Body of pancreas (tissue), 4 donors: ENCODE results near the gene SOBP. TPM values are rescaled to one million over a fixed set of nuclear protein-coding genes. Genes with fewer than 3 reads are reported as not detected.

ENCODE experiments used
- ATAC-seq: fragments of 150-250 bp; one replicate; pipeline ENCODE4 v1.9.1; 2016
- DNase-seq, 4 donors: peaks; one replicate each; pipeline ENCODE4 v3.0.0-alpha.2; 2019
- H3K27ac ChIP-seq, 4 donors: fragments of 200-600 bp; sonication (generic); 1 replicate in 3 of 4; 2 replicates in 1 of 4; pipeline versions ENCODE4 v1.5.1 to v1.6.1; 2016 to 2019; ENCODE audit warnings: mild to moderate bottlenecking in 1 of 4, mixed read lengths in 1 of 4, moderate library complexity in 1 of 4
- H3K27me3 ChIP-seq, 2 donors: fragments of 200-600 bp; sonication (generic); one replicate each; pipeline ENCODE4 v1.6.0; 2016; ENCODE audit warnings: mild to moderate bottlenecking in 1 of 2
- H3K36me3 ChIP-seq, 2 donors: fragments of 200-600 bp; sonication (generic); replicated peaks in 1 of 2; 2 replicates each; pipeline ENCODE4 v1.5.1; 2016; ENCODE audit warnings: low read depth in 2 of 2; ENCODE audit not compliant: insufficient read depth in 1 of 2
- H3K4me1 ChIP-seq: fragments of 200-600 bp; sonication (generic); one replicate; pipeline ENCODE4 v1.6.0; 2016
- H3K4me3 ChIP-seq, 2 donors: fragments of 200-600 bp; sonication (generic); 1 replicate in 1 of 2; 2 replicates in 1 of 2; pipeline ENCODE4 v1.5.1; 2016 to 2019
- H3K9me3 ChIP-seq, 3 donors: fragments of 200-600 bp; sonication (generic); 1 replicate in 2 of 3; 2 replicates in 1 of 3; pipeline ENCODE4 v1.5.1; 2016
- CTCF ChIP-seq, 7 experiments: fragments of 450-650 bp in 4 of 7; fragments of 200-600 bp in 3 of 7; sonication (generic) in 3 of 7; IDR thresholded peaks; one replicate each; pipeline ENCODE4 v1.5.1; 2016 to 2019; ENCODE audit warnings: antibody characterized with exemption in 7 of 7
- POLR2A ChIP-seq, 3 donors: fragments of 450-650 bp; IDR thresholded peaks; one replicate each; pipeline ENCODE4 v1.6.1; 2016; ENCODE audit warnings: antibody characterized with exemption in 3 of 3, mild to moderate bottlenecking in 2 of 3
- WGBS, 2 donors: methylation state at CpG; one replicate each; pipeline ENCODE4 v1.1.5; 2017; 5-methylcytosine and 5-hydroxymethylcytosine counted together
- intact Hi-C: fragments of 100-400 bp; cut with DNase I; formaldehyde crosslinking; loops from one replicate; pipeline ENCODE4 v1.15.1; 2023
- total RNA-seq, 2 donors: library from RNA; depleted of rRNA; stranded (reverse); fragments of >200 nt; gene quantifications; one replicate each; pipeline ENCODE4 v1.1.0, GENCODE V29; 2016

SOBP gene
- total RNA-seq, 2 donors from 2014 or later: 0.66 to 3.1 TPM

GRCh38 chr6:107567643-107568042 is 77.7 kb downstream of the SOBP start:
- DNase-seq (no peak), ATAC-seq (no peak)
- H3K9me3 ChIP-seq: no peaks in the 10 kb centered on the region
- no peaks in the 10 kb centered on the region for H3K36me3 ChIP-seq
- H3K27me3 ChIP-seq: no peaks in the 10 kb centered on the region
- intact Hi-C loops: no loop called here
- H3K27ac ChIP-seq: no peak overlapping the region
- no peak overlapping the region for H3K4me3 ChIP-seq
- 12 to 33% methylated on average over 1 of the region's 1 CpG for WGBS, 2 donors
- TF ChIP-seq CTCF (IDR thresholded peaks at IDR 0.05): no peak
- no peak for TF ChIP-seq POLR2A (IDR thresholded peaks at IDR 0.05)
- peaks cover 6% of the 10 kb centered on the region for H3K4me1 ChIP-seq

GRCh38 chr6:107569473-107569872 is 79.6 kb downstream of the SOBP start:
- Histone ChIP-seq H3K27me3 (no peaks in the 10 kb centered on the region), H3K36me3 (no peaks in the 10 kb centered on the region), H3K27ac (no peak overlapping the region), H3K4me3 (no peak overlapping the region), H3K4me1 (peaks cover 6% of the 10 kb centered on the region), H3K9me3 (no peaks in the 10 kb centered on the region)
- DNase-seq (no peak), ATAC-seq (no peak)
- no peak for TF ChIP-seq POLR2A (IDR thresholded peaks at IDR 0.05)
- TF ChIP-seq CTCF (IDR thresholded peaks at IDR 0.05): no peak
- WGBS, 2 donors: 85 to 88% methylated on average over 9 of the region's 9 CpGs
- intact Hi-C loops: no loop called here

GRCh38 chr6:107571354-107571753 is 81.4 kb downstream of the SOBP start:
- no peaks in the 10 kb centered on the region for H3K36me3 ChIP-seq
- no peak for TF ChIP-seq POLR2A (IDR thresholded peaks at IDR 0.05)
- no peak for TF ChIP-seq CTCF (IDR thresholded peaks at IDR 0.05)
- 84 to 86% methylated on average over 9 of the region's 9 CpGs for WGBS, 2 donors

GRCh38 chr6:107572886-107573285 is 83.0 kb downstream of the SOBP start:
- no peak for TF ChIP-seq POLR2A (IDR thresholded peaks at IDR 0.05)
- TF ChIP-seq CTCF (IDR thresholded peaks at IDR 0.05): no peak
- H3K4me1 ChIP-seq: no peaks in the 10 kb centered on the region
- H3K27ac ChIP-seq: no peak overlapping the region
- ATAC-seq (no peak), DNase-seq (no peak)
- WGBS, 2 donors: 75 to 81% methylated on average over 6 of the region's 6 CpGs
- no peaks in the 10 kb centered on the region for H3K27me3 ChIP-seq
- intact Hi-C loops: no loop called here
- no peak overlapping the region for H3K4me3 ChIP-seq
- no peaks in the 10 kb centered on the region for H3K9me3 ChIP-seq
- H3K36me3 ChIP-seq: no peaks in the 10 kb centered on the region

More at GRCh38 chr6:107571354-107571753, 81.4 kb downstream of the SOBP start:
- Histone ChIP-seq H3K4me3 (no peak overlapping the region), H3K4me1 (peaks cover 2% of the 10 kb centered on the region), H3K27ac (no peak overlapping the region), H3K27me3 (no peaks in the 10 kb centered on the region), H3K9me3 (no peaks in the 10 kb centered on the region)
- DNase-seq: no peak
- ATAC-seq: no peak
- intact Hi-C loops: no loop called here

GRCh38 chr6:107574856-107575255 is 84.9 kb downstream of the SOBP start:
- no peak for TF ChIP-seq CTCF (IDR thresholded peaks at IDR 0.05)
- no peak for TF ChIP-seq POLR2A (IDR thresholded peaks at IDR 0.05)
- H3K27ac ChIP-seq: no peak overlapping the region
- no peaks in the 10 kb centered on the region for H3K9me3 ChIP-seq
- DNase-seq (no peak), ATAC-seq (no peak)
- H3K4me1 ChIP-seq: no peaks in the 10 kb centered on the region
- H3K36me3 ChIP-seq: no peaks in the 10 kb centered on the region
- H3K4me3 ChIP-seq: no peak overlapping the region
- intact Hi-C loops: no loop called here
- no peaks in the 10 kb centered on the region for H3K27me3 ChIP-seq
- 75 to 82% methylated on average over 6 of the region's 6 CpGs for WGBS, 2 donors
